SK-N-SH treated with all-trans-retinoic acid at 6 μM for 48 hours (cell line): ENCODE data around the gene FAAH2.

Source experiments
- ATAC-seq: fragments of 200-7000 bp; cut with Tn5 transposase; 3 replicates; pipeline ENCODE4 v1.9.1; 2020; ENCODE audit warnings: mild to moderate bottlenecking, moderate library complexity
- ARNTL ChIP-seq: fragments of 450-650 bp; formaldehyde crosslinking; IDR thresholded peaks from 2 replicates; pipeline ENCODE4 v1.5.0; 2020; ENCODE audit warnings: low read depth, mild to moderate bottlenecking, moderate library complexity, borderline replicate concordance
- BACH2 ChIP-seq: fragments of 250-450 bp; sonication (Bioruptor Pico); IDR thresholded peaks from 2 replicates; pipeline ENCODE4 v1.9.0; 2021; ENCODE audit warnings: mild to moderate bottlenecking, borderline replicate concordance
- CREB5 ChIP-seq: fragments of 250-450 bp; sonication (Bioruptor Pico); IDR thresholded peaks from 2 replicates; pipeline ENCODE4 v1.5.1; 2020; ENCODE audit warnings: low read depth, mild to moderate bottlenecking, moderate library complexity
- CSDC2 ChIP-seq: fragments of 250-450 bp; sonication (Bioruptor Pico); IDR thresholded peaks from 2 replicates; pipeline ENCODE4 v1.5.0; 2020; ENCODE audit warnings: mild to moderate bottlenecking, moderate library complexity
- CSRNP3 ChIP-seq: fragments of 250-450 bp; sonication (Bioruptor Pico); IDR thresholded peaks from 2 replicates; pipeline ENCODE4 v1.5.1; 2021; ENCODE audit warnings: mild to moderate bottlenecking, moderate library complexity
- ESRRG ChIP-seq: fragments of 250-450 bp; sonication (Bioruptor Pico); IDR thresholded peaks from 2 replicates; pipeline ENCODE4 v1.6.1; 2021; ENCODE audit warnings: mild to moderate bottlenecking
- GLIS3 ChIP-seq: fragments of 250-450 bp; sonication (Bioruptor Pico); IDR thresholded peaks from 2 replicates; pipeline ENCODE4 v1.5.0; 2020; ENCODE audit warnings: mild to moderate bottlenecking, moderate library complexity
- ISL1 ChIP-seq: fragments of 250-450 bp; sonication (Bioruptor Pico); IDR thresholded peaks from 2 replicates; pipeline ENCODE4 v2.1.2; 2022; ENCODE audit warnings: mild to moderate bottlenecking, moderate library complexity
- POU6F1 ChIP-seq: fragments of 250-450 bp; sonication (Bioruptor Pico); IDR thresholded peaks from 2 replicates; pipeline ENCODE4 v1.8.0; 2021; ENCODE audit warnings: low read depth, mild to moderate bottlenecking, moderate library complexity, borderline replicate concordance
- PPARA ChIP-seq: fragments of 250-450 bp; sonication (Bioruptor Pico); IDR thresholded peaks from 2 replicates; pipeline ENCODE4 v1.5.0; 2020; ENCODE audit warnings: mild to moderate bottlenecking, borderline replicate concordance
- RARB ChIP-seq: fragments of 250-450 bp; sonication (Bioruptor Pico); IDR thresholded peaks from 2 replicates; pipeline ENCODE4 v1.8.0; 2021; ENCODE audit warnings: mild to moderate bottlenecking, moderate library complexity
- SNAI2 ChIP-seq: fragments of 250-450 bp; sonication (Bioruptor Pico); IDR thresholded peaks from 2 replicates; pipeline ENCODE4 v1.5.0; 2020; ENCODE audit warnings: mild to moderate bottlenecking, moderate library complexity
- TCF4 ChIP-seq: fragments of 250-450 bp; sonication (Bioruptor Pico); IDR thresholded peaks from 2 replicates; pipeline ENCODE4 v1.8.0; 2021; ENCODE audit warnings: mild to moderate bottlenecking, moderate library complexity, borderline replicate concordance
- TOX ChIP-seq: fragments of 250-450 bp; sonication (Bioruptor Pico); IDR thresholded peaks from 2 replicates; pipeline ENCODE4 v1.8.0; 2021; ENCODE audit warnings: mild to moderate bottlenecking, moderate library complexity, borderline replicate concordance
- TSHZ2 ChIP-seq: fragments of 250-450 bp; sonication (Bioruptor Pico); IDR thresholded peaks from 2 replicates; pipeline ENCODE4 v1.5.0; 2020; ENCODE audit warnings: mild to moderate bottlenecking, moderate library complexity
- ZC3H10 ChIP-seq: fragments of 250-450 bp; sonication (Bioruptor Pico); IDR thresholded peaks from 2 replicates; pipeline ENCODE4 v1.5.1; 2021; ENCODE audit warnings: mild to moderate bottlenecking, moderate library complexity
- ZFP3 ChIP-seq: fragments of 250-450 bp; sonication (Bioruptor Pico); IDR thresholded peaks from 2 replicates; pipeline ENCODE4 v1.5.0; 2020; ENCODE audit warnings: mild to moderate bottlenecking, moderate library complexity
- ZFP30 ChIP-seq: fragments of 450-650 bp; formaldehyde crosslinking; IDR thresholded peaks from 2 replicates; pipeline ENCODE4 v1.5.0; 2022; ENCODE audit warnings: mild to moderate bottlenecking, moderate library complexity
- ZNF565 ChIP-seq: fragments of 450-650 bp; formaldehyde crosslinking; conservative IDR thresholded peaks from 2 replicates; pipeline ENCODE4 v1.5.0; 2020; ENCODE audit warnings: low read depth, mild to moderate bottlenecking, moderate library complexity
- ZNF70 ChIP-seq: fragments of 450-650 bp; formaldehyde crosslinking; IDR thresholded peaks from 2 replicates; pipeline ENCODE4 v1.5.0; 2020; ENCODE audit warnings: mild to moderate bottlenecking, moderate library complexity
- ZNF8 ChIP-seq: fragments of 450-650 bp; formaldehyde crosslinking; IDR thresholded peaks from 2 replicates; pipeline ENCODE4 v1.5.0; 2020; ENCODE audit warnings: mild to moderate bottlenecking, moderate library complexity

Gene FAAH2

GRCh38 chrX:57445076-57445475 is 158.6 kb downstream of the FAAH2 start:
- no peak for TF ChIP-seq ZFP30 (CRISPR knock-in tag)
- TF ChIP-seq SNAI2 (CRISPR knock-in tag), result no peak
- no peak for TF ChIP-seq PPARA
- no peak for TF ChIP-seq TSHZ2 (CRISPR knock-in tag)
- TF ChIP-seq TCF4, result no peak
- TF ChIP-seq BACH2 (CRISPR knock-in tag), result no peak
- no peak for TF ChIP-seq CSDC2 (CRISPR knock-in tag)
- no peak for TF ChIP-seq GLIS3 (CRISPR knock-in tag)
- no peak for TF ChIP-seq ESRRG (CRISPR knock-in tag)
- no peak for TF ChIP-seq ISL1 (CRISPR knock-in tag)
- TF ChIP-seq ZNF565 (CRISPR knock-in tag), result no peak
- no peak for ATAC-seq

- no peak for ATAC-seq
- no peak for TF ChIP-seq ZC3H10 (CRISPR knock-in tag)
- no peak for TF ChIP-seq CREB5
- TF ChIP-seq, all 23 proteins: peak for 0
Observed at GRCh38 chrX:57445832-57446231, 159.3 kb downstream of the FAAH2 start.

- TF ChIP-seq TCF4, result no peak
- TF ChIP-seq CREB5, result no peak
- TF ChIP-seq ZNF565 (CRISPR knock-in tag), result no peak
- no peak for TF ChIP-seq CSDC2 (CRISPR knock-in tag)
- TF ChIP-seq PPARA, result no peak
- TF ChIP-seq ZNF70 (CRISPR knock-in tag), result no peak
- TF ChIP-seq TOX (CRISPR knock-in tag), result no peak
- no peak for TF ChIP-seq ZFP30 (CRISPR knock-in tag)
- TF ChIP-seq CSRNP3 (CRISPR knock-in tag), result no peak
- TF ChIP-seq ISL1 (CRISPR knock-in tag), result no peak
- TF ChIP-seq TSHZ2 (CRISPR knock-in tag), result no peak
- no peak for TF ChIP-seq ZFP3 (CRISPR knock-in tag)
- no peak for TF ChIP-seq BACH2 (CRISPR knock-in tag)
- TF ChIP-seq ESRRG (CRISPR knock-in tag), result no peak
- TF ChIP-seq GLIS3 (CRISPR knock-in tag), result no peak
- no peak for TF ChIP-seq RARB (CRISPR knock-in tag)
- no peak for TF ChIP-seq POU6F1 (CRISPR knock-in tag)
- no peak for TF ChIP-seq ZNF8 (CRISPR knock-in tag)
- TF ChIP-seq ZC3H10 (CRISPR knock-in tag), result no peak
- TF ChIP-seq ARNTL (CRISPR knock-in tag), result no peak
- ATAC-seq, result no peak
Observed at GRCh38 chrX:57447856-57448255, 161.3 kb downstream of the FAAH2 start.
